GM18951 (cell line): ENCODE measurements around the gene C17orf114.

Source experiments
- POLR2A ChIP-seq: IDR thresholded peaks from 4 replicates; pipeline ENCODE4 v1.6.1; 2011; ENCODE audit warnings: mild to moderate bottlenecking; ENCODE audit not compliant: insufficient read length, insufficient read depth; ENCODE audit errors: extremely low read depth
- in situ Hi-C: fragments of 300-500 bp; cut with MboI; formaldehyde crosslinking; loops from one replicate; pipeline ENCODE4 v1.12.0; 2022; ENCODE audit warnings: low sequenced_read_pairs, mixed read lengths, inconsistent platforms; ENCODE audit not compliant: unreplicated experiment

Gene C17orf114

GRCh38 chr17:4812690-4813089, 10.6 kb upstream of the C17orf114 start:
- in situ Hi-C loops: no loop called here

GRCh38 chr17:4811471-4811870, 9.3 kb upstream of the C17orf114 start:
- no peak for TF ChIP-seq POLR2A
- in situ Hi-C loops: no loop called here

More at GRCh38 chr17:4812690-4813089, 10.6 kb upstream of the C17orf114 start:
- TF ChIP-seq POLR2A: no peak

GRCh38 chr17:4810696-4811290, 8.7 kb upstream of the C17orf114 start:
- in situ Hi-C loops: no loop called here
- no peak for TF ChIP-seq POLR2A

GRCh38 chr17:4808378-4808767, 6.2 kb upstream of the C17orf114 start:
- TF ChIP-seq POLR2A: no peak
- in situ Hi-C loops: no loop called here

GRCh38 chr17:4807605-4808377, 5.7 kb upstream of the C17orf114 start:
- TF ChIP-seq POLR2A: no peak
- in situ Hi-C loops: no loop called here

GRCh38 chr17:4806777-4807604, 4.9 kb upstream of the C17orf114 start, which contains the start of gene PLD2:
Gene PLD2, plus strand, starts transcription at chr17:4807152. Its CDS starts 621 bp downstream, at chr17:4807773.
- peak; percentile 77 for TF ChIP-seq POLR2A
- in situ Hi-C loops: no loop called here

GRCh38 chr17:4806456-4806776, 4.3 kb upstream of the C17orf114 start:
- in situ Hi-C loops: no loop called here
- no peak for TF ChIP-seq POLR2A

- in situ Hi-C loops: no loop called here
These were observed 1.5 kb downstream of the C17orf114 start for GRCh38 chr17:4800462-4801196.

GRCh38 chr17:4796552-4796920, 5.6 kb downstream of the C17orf114 start:
- in situ Hi-C loops: no loop called here
- no peak for TF ChIP-seq POLR2A

More at GRCh38 chr17:4800462-4801196, 1.5 kb downstream of the C17orf114 start:
- no peak for TF ChIP-seq POLR2A

- TF ChIP-seq POLR2A: no peak
- in situ Hi-C loops: no loop called here
These were observed 7.0 kb downstream of the C17orf114 start for GRCh38 chr17:4795168-4795567.

- in situ Hi-C loops: no loop called here
- no peak for TF ChIP-seq POLR2A
These were observed 11.4 kb downstream of the C17orf114 start for GRCh38 chr17:4790705-4791088.

GRCh38 chr17:4789951-4790704, 12.0 kb downstream of the C17orf114 start:
- in situ Hi-C loops: no loop called here
- peak; percentile 80 for TF ChIP-seq POLR2A
